ENCODE results near the gene EML4. TPM values are rescaled to one million over a fixed set of nuclear protein-coding genes. Genes with fewer than 3 reads are reported as not detected.

Gene EML4
- total RNA-seq, 1 donor from 2014 or later: 68.2 TPM

- H3K27ac Mint-ChIP-seq (ENCODE audit: unreplicated experiment): no peak overlapping the region
- H3K36me3 Mint-ChIP-seq (ENCODE audit: low read depth, unreplicated experiment): no peaks in the 10 kb centered on the region
- no peak for DNase-seq (ENCODE audit: low read depth)
- H3K27me3 Mint-ChIP-seq (ENCODE audit: low read depth, unreplicated experiment): no peaks in the 10 kb centered on the region
- Histone ChIP-seq H3K79me2 (ENCODE audit: insufficient read depth, low read length) (peaks cover 90% of the 10 kb centered on the region), H3K4me1 (ENCODE audit: insufficient read depth, low read length) (peaks cover 10% of the 10 kb centered on the region), H3K9ac (ENCODE audit: low read length) (no peak overlapping the region), H3K4me3 (ENCODE audit: insufficient read depth, low read depth, low read length) (no peak overlapping the region), H3K27ac (ENCODE audit: low read depth, low read length) (no peak overlapping the region), H3K9me3 (ENCODE audit: insufficient read depth, low read depth, low read length) (no peaks in the 10 kb centered on the region), H3K27me3 (ENCODE audit: insufficient read depth, low read length) (no peaks in the 10 kb centered on the region), H3K4me2 (ENCODE audit: low read length) (no peak overlapping the region), H2AFZ (ENCODE audit: low read depth, low read length) (no peak overlapping the region), H3K36me3 (ENCODE audit: insufficient read depth, low read length) (no peaks in the 10 kb centered on the region), H4K20me1 (ENCODE audit: insufficient read depth, low read length) (peaks cover 19% of the 10 kb centered on the region)
- TF ChIP-seq EZH2 (IDR thresholded peaks at IDR 0.05; ENCODE audit: insufficient read depth, low read length): no peak
- TF ChIP-seq CTCF (IDR thresholded peaks at IDR 0.05; ENCODE audit: insufficient read depth, low read depth, low read length): no peak
- FAIRE-seq: no peak
- peaks cover 49% of the 10 kb centered on the region for H3K4me1 Mint-ChIP-seq (ENCODE audit: low read depth, unreplicated experiment)
- no peak overlapping the region for H3K4me3 Mint-ChIP-seq (ENCODE audit: unreplicated experiment)
- no peaks in the 10 kb centered on the region for H3K9me3 Mint-ChIP-seq (ENCODE audit: unreplicated experiment)
These were observed 25.3 kb downstream of the EML4 start for GRCh38 chr2:42194428-42194827.

GRCh38 chr2:42195559-42195958 lies 26.4 kb downstream of the EML4 start:
- peaks cover 15% of the 10 kb centered on the region for H3K4me1 ChIP-seq (ENCODE audit: insufficient read depth, low read length)
- Mint-ChIP-seq H3K27ac (ENCODE audit: unreplicated experiment) (no peak overlapping the region), H3K9me3 (ENCODE audit: unreplicated experiment) (no peaks in the 10 kb centered on the region), H3K4me1 (ENCODE audit: low read depth, unreplicated experiment) (peaks cover 51% of the 10 kb centered on the region), H3K27me3 (ENCODE audit: low read depth, unreplicated experiment) (no peaks in the 10 kb centered on the region), H3K36me3 (ENCODE audit: low read depth, unreplicated experiment) (no peaks in the 10 kb centered on the region), H3K4me3 (ENCODE audit: unreplicated experiment) (no peak overlapping the region)
- H3K36me3 ChIP-seq (ENCODE audit: insufficient read depth, low read length): no peaks in the 10 kb centered on the region
- no peak overlapping the region for H3K4me2 ChIP-seq (ENCODE audit: low read length)
- no peaks in the 10 kb centered on the region for H3K9me3 ChIP-seq (ENCODE audit: insufficient read depth, low read depth, low read length)
- H3K9ac ChIP-seq (ENCODE audit: low read length): no peak overlapping the region
- H4K20me1 ChIP-seq (ENCODE audit: insufficient read depth, low read length): peaks cover 16% of the 10 kb centered on the region
- no peaks in the 10 kb centered on the region for H3K27me3 ChIP-seq (ENCODE audit: insufficient read depth, low read length)
- no peak for FAIRE-seq
- TF ChIP-seq EZH2 (IDR thresholded peaks at IDR 0.05; ENCODE audit: insufficient read depth, low read length) (no peak), CTCF (IDR thresholded peaks at IDR 0.05; ENCODE audit: insufficient read depth, low read depth, low read length) (no peak)
- H3K79me2 ChIP-seq (ENCODE audit: insufficient read depth, low read length): peaks cover 83% of the 10 kb centered on the region
- no peak overlapping the region for H3K4me3 ChIP-seq (ENCODE audit: insufficient read depth, low read depth, low read length)
- no peak overlapping the region for H2AFZ ChIP-seq (ENCODE audit: low read depth, low read length)
- DNase-seq (ENCODE audit: low read depth): peak; percentile 70
- H3K27ac ChIP-seq (ENCODE audit: low read depth, low read length): no peak overlapping the region

GRCh38 chr2:42196070-42196402 lies 26.9 kb downstream of the EML4 start:
- Histone ChIP-seq H3K79me2 (ENCODE audit: insufficient read depth, low read length) (peaks cover 80% of the 10 kb centered on the region), H3K36me3 (ENCODE audit: insufficient read depth, low read length) (no peaks in the 10 kb centered on the region), H3K9ac (ENCODE audit: low read length) (no peak overlapping the region), H3K9me3 (ENCODE audit: insufficient read depth, low read depth, low read length) (no peaks in the 10 kb centered on the region), H3K27me3 (ENCODE audit: insufficient read depth, low read length) (no peaks in the 10 kb centered on the region), H3K4me1 (ENCODE audit: insufficient read depth, low read length) (peaks cover 19% of the 10 kb centered on the region), H3K4me3 (ENCODE audit: insufficient read depth, low read depth, low read length) (no peak overlapping the region), H3K4me2 (ENCODE audit: low read length) (no peak overlapping the region), H4K20me1 (ENCODE audit: insufficient read depth, low read length) (peaks cover 16% of the 10 kb centered on the region), H3K27ac (ENCODE audit: low read depth, low read length) (no peak overlapping the region), H2AFZ (ENCODE audit: low read depth, low read length) (no peak overlapping the region)
- Mint-ChIP-seq H3K27me3 (ENCODE audit: low read depth, unreplicated experiment) (no peaks in the 10 kb centered on the region), H3K9me3 (ENCODE audit: unreplicated experiment) (no peaks in the 10 kb centered on the region), H3K36me3 (ENCODE audit: low read depth, unreplicated experiment) (no peaks in the 10 kb centered on the region), H3K27ac (ENCODE audit: unreplicated experiment) (no peak overlapping the region), H3K4me3 (ENCODE audit: unreplicated experiment) (no peak overlapping the region), H3K4me1 (ENCODE audit: low read depth, unreplicated experiment) (peaks cover 54% of the 10 kb centered on the region)
- TF ChIP-seq CTCF (IDR thresholded peaks at IDR 0.05; ENCODE audit: insufficient read depth, low read depth, low read length) (no peak), EZH2 (IDR thresholded peaks at IDR 0.05; ENCODE audit: insufficient read depth, low read length) (no peak)
- no peak for DNase-seq (ENCODE audit: low read depth)
- no peak for FAIRE-seq

Measured in astrocyte (in vitro differentiated cells and primary cell).